HG03139 (cell line): ENCODE results near the gene RPTOR.
"Not testable (repeated sequence)": the region's sequence is repeated elsewhere in the genome, so short reads cannot be mapped to it uniquely, and the experiment has no call there.

Experiments
- ATAC-seq: cut with Tn5 transposase; IDR thresholded peaks from one replicate; pipeline ENCODE4 v1.9.1; 2021; ENCODE audit not compliant: unreplicated experiment

Gene RPTOR

GRCh38 chr17:80790981-80791742 is 246.5 kb downstream of the RPTOR start:
- no peak for ATAC-seq

GRCh38 chr17:80791758-80792284 is 247.2 kb downstream of the RPTOR start:
- ATAC-seq, result no peak

- ATAC-seq, result no peak
Measured at GRCh38 chr17:80792373-80792781, 247.7 kb downstream of the RPTOR start.

GRCh38 chr17:80793421-80793820 is 248.8 kb downstream of the RPTOR start:
- no peak for ATAC-seq

GRCh38 chr17:80793851-80794267 is 249.2 kb downstream of the RPTOR start:
- ATAC-seq, result no peak

- ATAC-seq, result no peak
Measured at GRCh38 chr17:80794281-80795089, 249.8 kb downstream of the RPTOR start.

- ATAC-seq, result no peak
Measured at GRCh38 chr17:80795090-80795580, 250.5 kb downstream of the RPTOR start.

GRCh38 chr17:80795754-80796153 is 251.1 kb downstream of the RPTOR start:
- ATAC-seq, result no peak

GRCh38 chr17:80796430-80796861 is 251.8 kb downstream of the RPTOR start:
- no peak for ATAC-seq

GRCh38 chr17:80797222-80797621 is 252.6 kb downstream of the RPTOR start:
- not testable (repeated sequence) for ATAC-seq

GRCh38 chr17:80797741-80798594 is 253.3 kb downstream of the RPTOR start:
- ATAC-seq, result no peak

- no peak for ATAC-seq
Measured at GRCh38 chr17:80798595-80799537, 254.2 kb downstream of the RPTOR start.

GRCh38 chr17:80799538-80800480 is 255.2 kb downstream of the RPTOR start:
- ATAC-seq, result no peak

- ATAC-seq, result no peak
Measured at GRCh38 chr17:80800481-80801391, 256.1 kb downstream of the RPTOR start.

GRCh38 chr17:80802626-80803450 is 258.2 kb downstream of the RPTOR start:
- no peak for ATAC-seq
